Measurements from ENCODE around the gene SYVN1.

Gene SYVN1

GRCh38 chr11:65111744-65112545 is 22.4 kb downstream of the SYVN1 start, which contains the start of gene TM7SF2:
TSS of gene TM7SF2 (plus strand) at chr11:65111872. CDS start at chr11:65112016, 144 bp downstream.
- DNase-seq, result peak; percentile 82

- no peak for DNase-seq
Observed at GRCh38 chr11:65111159-65111743, 23.1 kb downstream of the SYVN1 start.

GRCh38 chr11:65110354-65110861 is 23.9 kb downstream of the SYVN1 start:
- DNase-seq, result no peak

GRCh38 chr11:65109231-65110198 is 24.8 kb downstream of the SYVN1 start:
- DNase-seq, result no peak

- no peak for DNase-seq
Observed at GRCh38 chr11:65108469-65109123, 25.7 kb downstream of the SYVN1 start.

- no peak for DNase-seq
Observed at GRCh38 chr11:65107751-65108468, 26.4 kb downstream of the SYVN1 start.

GRCh38 chr11:65107078-65107477 is 27.2 kb downstream of the SYVN1 start:
- no peak for DNase-seq

- no peak for DNase-seq
Observed at GRCh38 chr11:65104628-65105027, 29.7 kb downstream of the SYVN1 start.

- no peak for DNase-seq
Observed at GRCh38 chr11:65103476-65103875, 30.8 kb downstream of the SYVN1 start.

- no peak for DNase-seq
Observed at GRCh38 chr11:65102142-65103095, 31.9 kb downstream of the SYVN1 start.

- no peak for DNase-seq
Observed at GRCh38 chr11:65100674-65101350, 33.5 kb downstream of the SYVN1 start.

- DNase-seq, result no peak
Observed at GRCh38 chr11:65096926-65097325, 37.4 kb downstream of the SYVN1 start.

- peak; percentile 45 for DNase-seq
Observed at GRCh38 chr11:65095974-65096806, 38.1 kb downstream of the SYVN1 start, which contains the start of gene VPS51. TSS of gene VPS51 (plus strand) at chr11:65096214. CDS start at chr11:65096251, 37 bp downstream.

- DNase-seq, result no peak
Observed at GRCh38 chr11:65095427-65095826, 38.9 kb downstream of the SYVN1 start.

- DNase-seq, result no peak
Observed at GRCh38 chr11:65090628-65091027, 43.7 kb downstream of the SYVN1 start.

GRCh38 chr11:65089621-65090020 is 44.7 kb downstream of the SYVN1 start:
- no peak for DNase-seq

GRCh38 chr11:65087827-65088226 is 46.5 kb downstream of the SYVN1 start:
- no peak for DNase-seq

- DNase-seq, result no peak
Observed at GRCh38 chr11:65087216-65087615, 47.1 kb downstream of the SYVN1 start.

- DNase-seq, result no peak
Observed at GRCh38 chr11:65086809-65087208, 47.5 kb downstream of the SYVN1 start.
